NCI-H82 (cell line): Measurements from ENCODE around the gene DAZ3.
"Not testable (repeated sequence)": the region's sequence is repeated elsewhere in the genome, so short reads cannot be mapped to it uniquely, and the experiment has no call there.

Source experiments
- DNase-seq: peaks from one replicate; lab custom pipeline; 2025; lab: John Stamatoyannopoulos, UW

Gene DAZ3

DNA sequence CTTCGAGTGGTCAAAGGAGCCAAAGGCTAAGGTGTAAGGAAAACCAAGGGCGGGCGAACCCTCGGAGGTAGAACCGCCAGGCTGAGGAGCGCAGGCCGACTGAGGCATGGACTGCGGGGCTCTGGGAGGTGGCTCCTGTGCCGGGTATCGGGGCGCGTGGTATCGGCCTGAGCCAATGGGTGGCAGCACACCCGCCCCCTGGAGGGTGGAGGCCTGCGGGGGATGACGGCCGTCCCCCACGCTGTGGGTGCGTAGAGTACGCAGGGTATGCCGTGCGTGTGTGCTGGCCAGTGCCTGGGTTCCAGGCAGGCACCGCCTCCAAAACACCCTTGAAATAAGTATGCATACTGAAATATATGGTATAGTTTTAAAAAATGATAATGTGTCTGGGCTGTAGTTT, at the start of gene DAZ3:
Gene DAZ3, minus strand, starts transcription at position 101 of the 400 bp plus-strand sequence. CDS start 208 bp downstream, outside the sequence.
- not testable (repeated sequence) for DNase-seq

GRCh38 chrY:24833619-24834018, 20.4 kb upstream of the DAZ3 start, which contains the start of gene DAZ4:
Gene DAZ4, plus strand, starts transcription at chrY:24833919. Its CDS starts 208 bp downstream, at chrY:24834127.
- DNase-seq = not testable (repeated sequence)

- DNase-seq = not testable (repeated sequence)
Observed at GRCh38 chrY:24825069-24825468, 11.9 kb upstream of the DAZ3 start.

DNA sequence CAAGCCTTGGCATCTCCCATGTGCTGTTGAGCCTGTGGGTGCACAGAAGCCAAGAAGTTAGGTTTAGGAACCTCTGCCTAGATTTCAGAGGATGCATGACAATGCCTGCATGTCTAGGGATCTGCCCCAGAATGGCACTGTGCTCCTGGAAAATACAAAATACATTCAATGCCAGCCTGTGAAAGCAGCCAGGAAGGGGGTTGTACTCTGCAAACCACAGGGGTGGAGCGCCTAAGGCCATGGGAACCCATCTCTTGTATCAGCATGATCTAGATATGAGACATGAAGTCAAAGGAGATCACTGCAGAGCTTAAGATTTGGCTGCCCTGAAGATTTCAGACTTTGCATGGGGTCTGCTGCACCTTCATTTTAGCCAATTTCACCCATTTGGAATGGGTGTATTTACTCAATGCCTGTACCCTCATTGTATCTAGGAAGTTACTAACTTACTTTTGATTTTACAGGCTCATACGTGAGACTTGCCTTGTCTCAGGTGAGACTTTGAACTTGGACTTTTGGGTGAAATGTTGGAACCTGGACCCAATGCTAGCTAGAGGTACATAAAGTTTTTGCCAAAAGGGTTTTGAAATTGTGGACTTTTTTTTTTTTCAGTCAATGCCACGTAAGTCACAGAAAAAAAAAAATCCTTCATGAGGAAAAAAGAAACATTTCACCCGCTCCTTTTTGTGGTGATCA, 11.1 kb upstream of the DAZ3 start:
- DNase-seq = not testable (repeated sequence)

DNA sequence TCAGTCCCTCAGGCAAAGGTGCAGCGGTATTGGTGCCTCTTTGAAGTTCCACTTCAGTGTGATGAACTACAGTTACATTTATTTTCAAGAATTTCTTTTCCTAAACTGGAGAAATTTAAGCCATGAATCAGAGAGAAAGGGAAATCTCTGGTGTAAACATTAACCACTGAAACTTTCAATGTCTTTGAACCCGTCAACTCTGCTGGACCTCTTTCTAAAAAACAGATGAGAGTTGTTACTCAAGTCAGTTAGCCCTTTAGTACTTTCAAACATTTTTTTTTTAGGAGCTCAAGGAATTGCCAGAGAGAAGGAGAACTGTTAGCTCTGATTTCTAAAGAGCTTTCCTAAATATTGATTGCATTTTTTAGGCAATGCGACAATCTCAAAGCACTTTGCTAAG, 8.6 kb upstream of the DAZ3 start:
- DNase-seq = not testable (repeated sequence)
